ENCODE measurements around the gene TNNI2. TPM values are rescaled to one million over a fixed set of nuclear protein-coding genes. Genes with fewer than 3 reads are reported as not detected.
A peak's percentile ranks its signal among the peaks of the same experiment; 100 is the strongest.
"Not testable (repeated sequence)": the region's sequence is repeated elsewhere in the genome, so short reads cannot be mapped to it uniquely, and the experiment has no call there.

Gene TNNI2
- 2,937 TPM for total RNA-seq

DNA sequence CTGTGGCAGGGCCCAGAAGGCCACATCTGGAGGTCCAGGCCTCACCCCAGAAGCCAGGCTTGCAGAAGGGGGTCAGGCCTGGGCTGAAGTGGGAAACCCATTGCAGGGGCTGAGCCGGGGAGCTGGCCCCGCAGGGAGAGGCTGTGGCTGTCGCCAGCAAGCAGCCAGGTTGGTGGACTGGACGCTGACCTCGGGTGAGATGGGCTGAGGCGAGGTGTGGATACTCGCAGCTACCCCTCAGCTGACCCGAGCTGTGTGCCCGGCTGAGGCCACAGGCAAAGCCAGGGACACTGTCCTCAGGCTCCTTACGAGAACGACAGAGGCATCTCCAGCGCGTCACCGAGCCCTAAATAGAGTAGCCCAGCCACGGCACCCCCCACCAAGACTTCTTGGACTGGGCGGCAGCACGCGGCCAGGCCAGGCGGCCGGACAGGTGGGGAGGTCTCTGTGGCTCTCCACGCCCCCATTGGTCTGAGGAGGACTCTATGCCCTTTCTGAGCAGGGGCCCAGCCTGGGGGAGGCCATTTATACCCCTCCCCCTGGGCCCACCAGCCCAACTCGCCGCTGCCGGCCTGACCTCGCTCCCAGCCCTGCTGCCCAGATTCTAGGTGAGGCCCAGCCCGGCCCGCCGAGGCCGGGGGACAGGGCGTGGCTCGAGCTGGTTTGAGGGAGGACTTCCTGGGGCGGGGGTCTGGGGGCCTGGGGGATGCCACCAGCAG lies at the start of gene TNNI2:
Gene TNNI2, plus strand, starts transcription at position 556 of the 719 bp plus-strand sequence. CDS start 716 bp downstream, outside the sequence.
- H3K4me3 ChIP-seq (ENCODE audit: low read length in 3 of 3): peak within 1 kb of the TSS; percentile 69 to 79 (median 70)
- peaks cover 3 to 5% (median 5%) of the 10 kb centered on the region in 3 donors for H3K36me3 ChIP-seq (ENCODE audit: control insufficient read depth in 3 of 3, insufficient read depth in 3 of 3, low read length in 3 of 3)
- peak within 1 kb of the TSS; percentile 80 to 90 (median 85) for H3K9ac ChIP-seq (ENCODE audit: low read depth in 1 of 3, low read length in 3 of 3)
- peaks cover 0 to 2% (median 0%) of the 10 kb centered on the region in 3 donors for H3K27me3 ChIP-seq (ENCODE audit: control insufficient read depth in 3 of 3, insufficient read depth in 3 of 3, low read length in 3 of 3)
- H3K27ac ChIP-seq (ENCODE audit: low read depth, low read length): peak within 1 kb of the TSS; percentile 96
- no peaks in the 10 kb centered on the region for H3K9me3 ChIP-seq (ENCODE audit: control insufficient read depth in 3 of 3, low read length in 3 of 3)
- H3K4me1 ChIP-seq (ENCODE audit: control insufficient read depth in 3 of 3, insufficient read depth in 3 of 3, low read length in 3 of 3): peaks cover 18 to 49% (median 21%) of the 10 kb centered on the region in 3 donors

DNA sequence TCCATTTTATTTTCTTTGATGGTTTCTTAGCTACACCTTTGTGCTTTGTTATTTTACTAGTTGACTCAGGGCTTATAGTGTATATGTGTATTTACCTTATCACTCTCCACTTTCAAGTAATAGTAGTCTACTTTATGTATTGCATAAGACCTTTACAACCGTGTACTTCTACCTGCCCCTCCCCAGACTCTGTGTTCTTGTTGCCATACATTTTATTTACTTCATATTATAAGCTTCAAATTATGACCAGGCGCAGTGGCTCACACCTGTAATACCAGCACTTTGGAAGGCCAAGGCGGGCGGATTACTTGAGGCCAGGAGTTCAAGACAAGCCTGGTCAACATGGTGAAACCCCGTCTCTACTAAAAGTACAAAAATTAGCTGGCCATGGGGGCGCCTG lies 46.9 kb upstream of the TNNI2 start:
- peaks cover 9 to 17% (median 12%) of the 10 kb centered on the region in 3 donors for H3K27me3 ChIP-seq (ENCODE audit: control insufficient read depth in 3 of 3, insufficient read depth in 3 of 3, low read length in 3 of 3)

DNA sequence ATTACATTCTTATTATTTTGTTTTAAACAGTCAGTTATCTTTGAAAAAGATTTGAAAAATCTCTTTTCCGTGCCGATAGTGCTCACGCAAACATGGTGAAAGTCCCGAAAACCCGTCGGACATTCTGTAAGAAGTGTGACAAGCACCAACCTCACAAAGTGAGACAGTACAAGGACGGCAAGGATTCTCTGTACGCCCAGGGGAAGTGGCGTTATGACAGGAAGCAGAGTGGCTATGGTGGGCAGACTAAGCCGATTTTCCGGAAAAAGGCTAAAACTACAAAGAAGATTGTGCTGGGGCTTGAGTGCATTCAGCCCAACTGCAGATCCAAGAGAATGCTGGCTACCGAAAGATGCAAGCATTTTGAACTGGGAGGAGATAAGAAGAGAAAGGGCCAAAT lies 46.3 kb upstream of the TNNI2 start:
- peaks cover 9 to 19% (median 15%) of the 10 kb centered on the region in 3 donors for H3K27me3 ChIP-seq (ENCODE audit: control insufficient read depth in 3 of 3, insufficient read depth in 3 of 3, low read length in 3 of 3)
- H3K4me1 ChIP-seq (ENCODE audit: control insufficient read depth in 3 of 3, insufficient read depth in 3 of 3, low read length in 3 of 3): no peaks in the 10 kb centered on the region
- no peak overlapping the region for H3K4me3 ChIP-seq (ENCODE audit: low read length in 3 of 3)
- no peak overlapping the region for H3K9ac ChIP-seq (ENCODE audit: low read depth in 1 of 3, low read length in 3 of 3)
- no peaks in the 10 kb centered on the region for H3K36me3 ChIP-seq (ENCODE audit: control insufficient read depth in 3 of 3, insufficient read depth in 3 of 3, low read length in 3 of 3)
- no peaks in the 10 kb centered on the region for H3K9me3 ChIP-seq (ENCODE audit: control insufficient read depth in 3 of 3, low read length in 3 of 3)
- H3K27ac ChIP-seq (ENCODE audit: low read depth, low read length): no peak overlapping the region

More for the DNA sequence above, 46.9 kb upstream of the TNNI2 start:
- Histone ChIP-seq H3K27ac (ENCODE audit: low read depth, low read length) (no peak overlapping the region), H3K4me3 (ENCODE audit: low read length in 3 of 3) (no peak overlapping the region), H3K4me1 (ENCODE audit: control insufficient read depth in 3 of 3, insufficient read depth in 3 of 3, low read length in 3 of 3) (no peaks in the 10 kb centered on the region), H3K9ac (ENCODE audit: low read depth in 1 of 3, low read length in 3 of 3) (no peak overlapping the region), H3K36me3 (ENCODE audit: control insufficient read depth in 3 of 3, insufficient read depth in 3 of 3, low read length in 3 of 3) (no peaks in the 10 kb centered on the region), H3K9me3 (ENCODE audit: control insufficient read depth in 3 of 3, low read length in 3 of 3) (no peaks in the 10 kb centered on the region)

DNA sequence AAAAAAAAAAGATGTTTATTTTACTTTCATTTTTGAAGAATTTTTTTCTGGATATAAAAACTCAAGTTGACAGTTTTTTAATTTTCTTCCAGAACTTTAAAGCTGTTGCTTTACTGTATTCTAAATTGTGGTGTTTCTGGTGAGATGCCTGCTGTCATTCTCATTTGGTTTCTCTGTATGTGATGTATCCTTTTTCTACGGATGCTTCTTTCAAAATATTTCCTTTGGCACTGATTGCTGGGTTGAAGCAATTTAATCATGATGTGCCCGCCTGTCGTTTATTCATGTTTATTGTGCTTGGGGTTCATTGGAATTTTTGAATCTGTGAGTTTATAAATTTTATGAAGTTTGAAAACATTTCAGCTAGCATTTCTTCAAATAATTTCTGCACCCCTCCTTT lies 45.7 kb upstream of the TNNI2 start:
- Histone ChIP-seq H3K27me3 (ENCODE audit: control insufficient read depth in 3 of 3, insufficient read depth in 3 of 3, low read length in 3 of 3) (peaks cover 9 to 20% (median 18%) of the 10 kb centered on the region in 3 donors), H3K4me1 (ENCODE audit: control insufficient read depth in 3 of 3, insufficient read depth in 3 of 3, low read length in 3 of 3) (no peaks in the 10 kb centered on the region), H3K9me3 (ENCODE audit: control insufficient read depth in 3 of 3, low read length in 3 of 3) (no peaks in the 10 kb centered on the region), H3K9ac (ENCODE audit: low read depth in 1 of 3, low read length in 3 of 3) (no peak overlapping the region), H3K4me3 (ENCODE audit: low read length in 3 of 3) (no peak overlapping the region), H3K27ac (ENCODE audit: low read depth, low read length) (no peak overlapping the region), H3K36me3 (ENCODE audit: control insufficient read depth in 3 of 3, insufficient read depth in 3 of 3, low read length in 3 of 3) (no peaks in the 10 kb centered on the region)

DNA sequence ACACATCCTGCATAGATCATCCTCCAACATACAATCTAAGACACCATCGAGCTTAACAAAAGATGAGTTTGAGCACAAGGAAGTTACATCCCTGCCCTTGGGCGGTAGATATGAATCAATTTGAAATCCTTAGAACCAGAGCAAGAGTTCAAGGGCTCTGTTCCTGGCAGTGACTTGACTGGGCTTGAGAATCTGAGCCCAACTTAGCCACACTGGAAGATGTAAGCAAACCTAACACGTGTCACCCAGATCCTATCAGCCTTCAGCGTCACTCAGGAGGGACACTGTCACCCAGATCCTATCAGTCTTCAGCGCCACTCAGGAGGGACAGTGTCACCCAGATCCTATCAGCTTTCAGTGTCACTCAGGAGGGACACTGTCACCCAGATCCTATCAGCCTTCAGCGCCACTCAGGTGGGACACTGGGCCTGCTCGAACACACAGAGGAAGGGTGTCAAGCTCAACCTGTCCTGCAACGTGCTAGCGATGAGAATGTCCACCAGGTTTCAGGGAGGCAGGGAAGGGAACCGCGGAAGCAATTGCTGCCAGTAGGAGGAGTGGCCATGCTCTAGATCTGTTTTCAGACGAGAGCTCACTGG lies 42.3 kb upstream of the TNNI2 start:
- no peak overlapping the region for H3K9ac ChIP-seq (ENCODE audit: low read depth in 1 of 3, low read length in 3 of 3)
- H3K27ac ChIP-seq (ENCODE audit: low read depth, low read length): no peak overlapping the region
- H3K36me3 ChIP-seq (ENCODE audit: control insufficient read depth in 3 of 3, insufficient read depth in 3 of 3, low read length in 3 of 3): no peaks in the 10 kb centered on the region
- no peaks in the 10 kb centered on the region for H3K4me1 ChIP-seq (ENCODE audit: control insufficient read depth in 3 of 3, insufficient read depth in 3 of 3, low read length in 3 of 3)
- H3K4me3 ChIP-seq (ENCODE audit: low read length in 3 of 3): no peak overlapping the region
- no peaks in the 10 kb centered on the region for H3K9me3 ChIP-seq (ENCODE audit: control insufficient read depth in 3 of 3, low read length in 3 of 3)
- peaks cover 9 to 24% (median 16%) of the 10 kb centered on the region in 3 donors for H3K27me3 ChIP-seq (ENCODE audit: control insufficient read depth in 3 of 3, insufficient read depth in 3 of 3, low read length in 3 of 3)

DNA sequence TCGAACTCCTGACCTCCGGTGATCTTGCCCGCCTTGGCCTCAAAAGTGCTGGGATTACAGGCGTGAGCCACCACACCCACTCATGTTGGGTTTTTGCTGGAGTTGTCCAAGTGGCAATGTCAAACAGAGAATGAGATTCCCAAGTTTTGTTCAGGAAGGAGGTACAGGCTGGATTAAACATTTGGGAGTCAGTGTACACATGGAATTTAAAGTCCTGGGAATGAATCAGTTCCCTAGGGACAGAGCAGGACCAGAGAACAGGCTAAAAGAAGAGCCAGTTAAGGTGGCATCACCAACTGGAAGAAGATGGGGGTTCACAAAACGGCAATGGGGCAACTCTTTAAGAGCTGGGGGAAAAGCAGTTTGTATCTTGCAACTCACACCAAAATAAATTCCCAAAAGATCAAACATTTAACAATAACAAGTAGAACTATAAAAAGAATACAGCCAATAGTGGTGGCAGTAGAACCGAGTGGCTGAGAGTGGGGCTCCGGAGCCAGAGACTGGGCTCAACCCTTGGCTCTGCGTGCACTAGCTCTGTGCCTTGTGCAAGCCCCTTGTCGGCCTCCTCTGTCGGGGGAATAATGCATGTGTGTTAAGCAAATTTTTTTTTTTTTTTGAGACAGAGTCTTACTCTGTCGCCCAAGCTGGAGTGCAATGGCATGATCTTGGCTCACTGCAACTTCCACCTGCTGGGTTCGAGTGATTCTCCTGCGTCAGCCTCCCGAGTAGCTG lies 41.2 kb upstream of the TNNI2 start:
- Histone ChIP-seq H3K9ac (ENCODE audit: low read depth in 1 of 3, low read length in 3 of 3) (no peak overlapping the region), H3K4me3 (ENCODE audit: low read length in 3 of 3) (no peak overlapping the region), H3K4me1 (ENCODE audit: control insufficient read depth in 3 of 3, insufficient read depth in 3 of 3, low read length in 3 of 3) (no peaks in the 10 kb centered on the region), H3K36me3 (ENCODE audit: control insufficient read depth in 3 of 3, insufficient read depth in 3 of 3, low read length in 3 of 3) (no peaks in the 10 kb centered on the region), H3K9me3 (ENCODE audit: control insufficient read depth in 3 of 3, low read length in 3 of 3) (no peaks in the 10 kb centered on the region), H3K27ac (ENCODE audit: low read depth, low read length) (no peak overlapping the region), H3K27me3 (ENCODE audit: control insufficient read depth in 3 of 3, insufficient read depth in 3 of 3, low read length in 3 of 3) (peaks cover 9 to 24% (median 16%) of the 10 kb centered on the region in 3 donors)

DNA sequence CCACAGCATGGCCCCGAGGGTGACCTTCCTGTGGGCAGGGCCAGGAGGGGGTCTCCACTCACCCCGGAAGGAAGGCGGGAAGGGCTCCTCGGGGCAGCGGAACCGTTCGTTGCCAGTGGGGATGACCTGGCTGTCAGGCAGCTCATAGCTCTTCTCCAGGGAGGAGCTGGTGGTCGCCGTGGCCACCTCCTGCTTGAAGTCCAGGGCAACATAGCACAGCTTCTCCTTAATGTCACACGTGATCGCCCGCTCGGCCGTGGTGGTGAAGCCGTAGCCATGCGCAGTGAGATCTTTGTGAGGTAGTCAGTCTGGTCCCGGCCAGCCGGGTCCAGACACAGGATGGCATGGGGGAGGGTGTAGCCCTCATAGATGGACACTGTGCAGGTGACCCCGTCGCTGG lies 35.5 kb upstream of the TNNI2 start:
- Histone ChIP-seq H3K9ac (ENCODE audit: low read depth in 1 of 3, low read length in 3 of 3) (no peak overlapping the region), H3K36me3 (ENCODE audit: control insufficient read depth in 3 of 3, insufficient read depth in 3 of 3, low read length in 3 of 3) (no peaks in the 10 kb centered on the region), H3K4me3 (ENCODE audit: low read length in 3 of 3) (no peak overlapping the region), H3K27ac (ENCODE audit: low read depth, low read length) (no peak overlapping the region), H3K4me1 (ENCODE audit: control insufficient read depth in 3 of 3, insufficient read depth in 3 of 3, low read length in 3 of 3) (no peaks in the 10 kb centered on the region), H3K9me3 (ENCODE audit: control insufficient read depth in 3 of 3, low read length in 3 of 3) (no peaks in the 10 kb centered on the region), H3K27me3 (ENCODE audit: control insufficient read depth in 3 of 3, insufficient read depth in 3 of 3, low read length in 3 of 3) (peaks cover 26 to 33% (median 28%) of the 10 kb centered on the region in 3 donors)

DNA sequence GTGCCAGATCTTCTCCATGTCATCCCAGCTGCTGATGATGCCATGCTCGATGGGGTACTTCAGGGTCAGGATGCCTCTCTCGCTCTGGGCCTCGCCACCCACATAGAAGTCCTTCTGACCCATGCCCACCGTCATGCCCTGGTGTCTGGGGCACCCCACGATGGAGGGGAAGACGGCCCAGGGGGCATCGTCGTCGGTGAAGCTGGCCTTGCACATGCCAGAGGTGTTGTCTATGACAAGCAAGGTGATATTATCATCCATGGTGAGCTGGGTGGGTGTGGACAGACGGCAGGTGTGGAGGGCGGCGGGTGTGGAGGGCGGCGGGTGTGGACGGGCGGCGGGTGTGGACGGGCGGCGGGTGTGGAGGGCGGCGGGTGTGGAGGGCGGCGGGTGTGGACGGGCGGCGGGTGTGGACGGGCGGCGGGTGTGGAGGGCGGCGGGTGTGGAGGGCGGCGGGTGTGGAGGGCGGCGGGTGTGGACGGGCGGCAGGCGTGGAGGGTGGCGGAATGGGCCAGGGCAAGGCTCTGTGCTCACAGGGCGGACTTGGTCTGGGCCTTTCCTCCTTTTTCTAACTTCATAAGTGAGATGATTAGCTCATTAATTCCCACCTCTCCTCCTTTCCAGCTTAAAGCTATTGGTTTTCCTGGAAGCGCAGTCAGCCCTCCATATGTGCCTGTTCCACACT lies 34.8 kb upstream of the TNNI2 start:
- peaks cover 26 to 33% (median 28%) of the 10 kb centered on the region in 3 donors for H3K27me3 ChIP-seq (ENCODE audit: control insufficient read depth in 3 of 3, insufficient read depth in 3 of 3, low read length in 3 of 3)
- H3K4me3 ChIP-seq (ENCODE audit: low read length in 3 of 3); H3K27ac ChIP-seq (ENCODE audit: low read depth, low read length); H3K36me3 ChIP-seq (ENCODE audit: control insufficient read depth in 3 of 3, insufficient read depth in 3 of 3, low read length in 3 of 3); H3K9me3 ChIP-seq (ENCODE audit: control insufficient read depth in 3 of 3, low read length in 3 of 3); H3K4me1 ChIP-seq (ENCODE audit: control insufficient read depth in 3 of 3, insufficient read depth in 3 of 3, low read length in 3 of 3); H3K9ac ChIP-seq (ENCODE audit: low read depth in 1 of 3, low read length in 3 of 3): not testable (repeated sequence)

DNA sequence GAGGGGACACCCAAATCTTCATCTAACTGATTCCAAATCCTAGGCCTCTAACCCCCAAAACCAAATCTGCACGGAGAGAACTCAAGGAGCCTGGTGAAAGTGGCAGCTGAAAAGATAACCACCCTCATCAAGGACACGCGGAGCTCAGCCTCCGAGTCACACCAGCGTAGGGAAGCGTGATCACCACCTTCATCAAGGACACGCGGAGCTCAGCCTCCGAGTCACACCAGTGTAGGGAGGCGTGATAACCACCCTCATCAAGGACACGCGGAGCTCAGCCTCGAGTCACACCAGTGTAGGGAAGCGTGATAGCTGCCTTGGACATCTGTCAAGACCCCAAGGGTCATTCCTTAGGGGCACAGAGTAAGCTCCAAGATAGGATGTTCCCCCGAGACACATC lies 33.3 kb upstream of the TNNI2 start:
- Histone ChIP-seq H3K4me1 (ENCODE audit: control insufficient read depth in 3 of 3, insufficient read depth in 3 of 3, low read length in 3 of 3) (no peaks in the 10 kb centered on the region), H3K36me3 (ENCODE audit: control insufficient read depth in 3 of 3, insufficient read depth in 3 of 3, low read length in 3 of 3) (no peaks in the 10 kb centered on the region), H3K9me3 (ENCODE audit: control insufficient read depth in 3 of 3, low read length in 3 of 3) (no peaks in the 10 kb centered on the region), H3K9ac (ENCODE audit: low read depth in 1 of 3, low read length in 3 of 3) (no peak overlapping the region), H3K27me3 (ENCODE audit: control insufficient read depth in 3 of 3, insufficient read depth in 3 of 3, low read length in 3 of 3) (peaks cover 26 to 33% (median 28%) of the 10 kb centered on the region in 3 donors), H3K27ac (ENCODE audit: low read depth, low read length) (no peak overlapping the region), H3K4me3 (ENCODE audit: low read length in 3 of 3) (no peak overlapping the region)

All from skeletal muscle tissue (tissue), 4 donors.